Subcutaneous adipose tissue (tissue), 4 donors: Measurements from ENCODE around the gene C21orf58. TPM values are rescaled to one million over a fixed set of nuclear protein-coding genes. Genes with fewer than 3 reads are reported as not detected.

Source experiments
- CTCF ChIP-seq: fragments of 450-650 bp; IDR thresholded peaks from one replicate; pipeline ENCODE4 v1.5.1; 2016; ENCODE audit warnings: low read depth, mild to moderate bottlenecking, control low read depth, antibody characterized with exemption, moderate library complexity
- total RNA-seq, 4 donors: library from RNA; depleted of rRNA; stranded (reverse); fragments of >200 nt; gene quantifications; one replicate each; pipeline ENCODE4 v1.1.0, GENCODE V29; 2016

Gene C21orf58
- total RNA-seq, 4 donors from 2014 or later: 1.2 to 2.9 (median 1.5) TPM; not detected in 1

GRCh38 chr21:46346296-46347202 lies 22.9 kb upstream of the C21orf58 start:
- no peak for TF ChIP-seq CTCF

GRCh38 chr21:46345861-46346260 lies 22.2 kb upstream of the C21orf58 start:
- TF ChIP-seq CTCF: no peak

GRCh38 chr21:46344219-46344915 lies 20.7 kb upstream of the C21orf58 start:
- no peak for TF ChIP-seq CTCF

- no peak for TF ChIP-seq CTCF
These were observed 17.3 kb upstream of the C21orf58 start for GRCh38 chr21:46340998-46341397.

- TF ChIP-seq CTCF: no peak
These were observed 12.9 kb upstream of the C21orf58 start for GRCh38 chr21:46336603-46337002.

GRCh38 chr21:46334351-46335140 lies 10.9 kb upstream of the C21orf58 start:
- no peak for TF ChIP-seq CTCF
